Erythroblast (primary cell): ENCODE measurements around the gene SERHL2.
"Not testable (repeated sequence)": the region's sequence is repeated elsewhere in the genome, so short reads cannot be mapped to it uniquely, and the experiment has no call there.

Experiments
- GATA1 ChIP-seq: IDR thresholded peaks from 2 replicates; pipeline ENCODE4 v1.6.1; 2011; ENCODE audit warnings: low read depth, mild to moderate bottlenecking, control low read depth, low read length, moderate library complexity
- POLR2A ChIP-seq: IDR thresholded peaks from 2 replicates; pipeline ENCODE4 v1.6.1; 2011; ENCODE audit warnings: mild to moderate bottlenecking, low read length

- not testable (repeated sequence) for TF ChIP-seq POLR2A, GATA1
Measured at GRCh38 chr22:42539236-42539771, 14.5 kb upstream of the SERHL2 start.
